ENCODE measurements around the gene PRPF39.

DNA sequence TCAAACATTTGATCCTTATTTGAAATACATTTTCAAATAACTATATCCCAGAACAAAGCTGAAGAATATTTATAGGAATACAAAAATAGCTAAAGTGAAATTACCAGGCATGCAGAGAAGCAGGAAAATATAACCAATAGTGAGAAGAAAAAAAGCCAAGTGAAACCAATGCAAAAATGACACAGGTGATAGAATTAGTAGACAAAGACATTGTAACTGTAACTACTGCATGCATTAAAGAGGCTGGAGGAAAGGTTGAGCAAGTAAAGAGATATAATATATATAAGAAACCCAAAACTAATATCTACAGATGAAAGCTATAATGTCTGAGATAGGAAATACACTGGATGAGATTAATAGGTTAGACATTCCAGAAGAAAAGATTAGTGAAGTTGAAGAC is 49.2 kb upstream of the PRPF39 start:
- TF ChIP-seq, protein P1, sequence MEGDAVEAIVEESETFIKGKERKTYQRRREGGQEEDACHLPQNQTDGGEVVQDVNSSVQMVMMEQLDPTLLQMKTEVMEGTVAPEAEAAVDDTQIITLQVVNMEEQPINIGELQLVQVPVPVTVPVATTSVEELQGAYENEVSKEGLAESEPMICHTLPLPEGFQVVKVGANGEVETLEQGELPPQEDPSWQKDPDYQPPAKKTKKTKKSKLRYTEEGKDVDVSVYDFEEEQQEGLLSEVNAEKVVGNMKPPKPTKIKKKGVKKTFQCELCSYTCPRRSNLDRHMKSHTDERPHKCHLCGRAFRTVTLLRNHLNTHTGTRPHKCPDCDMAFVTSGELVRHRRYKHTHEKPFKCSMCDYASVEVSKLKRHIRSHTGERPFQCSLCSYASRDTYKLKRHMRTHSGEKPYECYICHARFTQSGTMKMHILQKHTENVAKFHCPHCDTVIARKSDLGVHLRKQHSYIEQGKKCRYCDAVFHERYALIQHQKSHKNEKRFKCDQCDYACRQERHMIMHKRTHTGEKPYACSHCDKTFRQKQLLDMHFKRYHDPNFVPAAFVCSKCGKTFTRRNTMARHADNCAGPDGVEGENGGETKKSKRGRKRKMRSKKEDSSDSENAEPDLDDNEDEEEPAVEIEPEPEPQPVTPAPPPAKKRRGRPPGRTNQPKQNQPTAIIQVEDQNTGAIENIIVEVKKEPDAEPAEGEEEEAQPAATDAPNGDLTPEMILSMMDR (IDR thresholded peaks at IDR 0.05 in 4 of 5, conservative IDR thresholded peaks at IDR 0.05 in 1 of 5) = no peak
- TF ChIP-seq POLR2A (IDR thresholded peaks at IDR 0.05) = no peak

Measured in gastrocnemius medialis (tissue), 4 donors.